HG03558 (cell line): ENCODE data around the gene KIF16B.
"Not testable (repeated sequence)": the region's sequence is repeated elsewhere in the genome, so short reads cannot be mapped to it uniquely, and the experiment has no call there.

Source experiments
- ATAC-seq: cut with Tn5 transposase; IDR thresholded peaks from one replicate; pipeline ENCODE4 v1.9.1; 2021; ENCODE audit warnings: moderate number of reproducible peaks; ENCODE audit not compliant: unreplicated experiment; ENCODE audit errors: extremely low read depth

KIF16B gene

DNA sequence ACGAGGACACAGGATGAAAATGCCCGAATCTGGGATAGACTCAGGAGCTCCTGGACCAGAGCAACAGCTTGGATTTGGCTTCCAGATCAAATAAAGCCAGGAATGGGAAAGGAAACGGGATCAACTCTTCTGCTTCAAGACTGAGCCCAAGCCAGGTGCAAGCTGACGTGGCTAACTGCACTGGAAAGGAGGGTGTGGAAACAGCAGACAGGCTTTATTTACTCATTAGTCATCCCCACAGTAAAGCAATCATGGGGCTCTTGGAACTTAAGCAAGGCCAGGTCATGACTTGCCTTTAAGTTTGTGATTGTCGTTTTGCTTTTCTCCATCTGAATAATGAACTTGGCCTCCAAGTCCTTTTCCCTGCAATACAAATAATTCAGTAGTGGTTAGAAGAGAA is 45.2 kb downstream of the KIF16B start:
- no peak for ATAC-seq

DNA sequence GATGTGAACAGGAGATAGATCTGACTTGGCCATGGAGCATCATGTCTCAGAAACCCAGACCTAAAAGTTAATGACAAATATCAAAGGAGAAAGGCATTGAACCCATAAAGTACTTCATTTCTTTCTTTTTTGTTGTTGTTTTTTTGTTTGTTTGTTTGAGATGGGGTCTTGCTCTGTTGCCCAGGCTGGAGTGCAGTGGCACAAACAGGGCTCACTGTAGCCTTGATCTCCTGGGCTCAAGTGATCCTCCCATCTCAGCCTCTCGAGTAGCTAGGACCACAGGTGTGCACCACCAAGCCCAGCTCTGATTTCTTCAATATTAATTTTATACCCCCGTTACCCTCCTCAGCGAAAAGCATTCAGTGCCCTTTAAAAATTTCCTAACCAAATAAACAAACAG is 45.8 kb downstream of the KIF16B start:
- no peak for ATAC-seq

DNA sequence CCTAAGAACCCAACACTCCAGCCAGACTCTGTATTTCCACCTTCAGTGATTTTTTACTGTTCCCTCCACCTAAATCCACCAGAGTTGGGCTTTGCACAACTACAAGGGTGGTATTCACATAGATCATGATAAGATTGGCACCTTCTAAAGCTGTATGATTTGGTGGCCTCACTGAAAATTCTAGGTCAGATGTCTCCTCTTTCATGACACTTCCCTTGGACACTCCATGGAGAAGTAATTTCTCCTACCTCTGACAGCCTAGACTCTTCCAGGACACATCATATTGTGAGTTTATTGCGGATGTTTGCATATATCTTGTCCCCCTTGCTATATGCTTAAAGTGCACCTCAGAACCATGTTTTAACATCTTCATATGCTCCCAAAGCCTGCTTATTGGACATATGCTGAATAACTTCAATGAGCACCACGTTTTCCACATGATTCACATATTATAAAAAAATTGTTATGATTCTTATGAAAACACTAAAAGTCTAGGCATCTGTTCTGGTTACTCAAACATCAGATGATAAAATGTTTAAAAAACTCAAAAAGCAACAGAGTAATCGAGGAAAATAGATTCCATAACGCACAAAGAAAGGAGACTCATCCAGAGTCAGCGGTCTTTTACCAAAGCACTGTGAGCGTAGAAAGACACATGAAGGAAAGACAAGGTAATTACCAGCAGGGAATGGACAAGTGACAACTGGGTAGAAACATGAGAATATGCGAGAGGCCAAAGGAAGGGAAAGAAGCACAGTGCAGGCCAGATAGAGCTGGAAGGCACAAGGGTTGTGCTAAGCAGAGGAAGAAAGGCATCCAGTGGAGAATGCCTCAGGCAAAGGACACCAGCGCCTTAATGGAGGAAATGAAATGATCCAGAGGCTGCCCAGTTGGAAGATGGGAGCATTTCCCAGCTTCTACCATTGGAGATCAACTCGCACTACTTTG is 46.5 kb downstream of the KIF16B start:
- no peak for ATAC-seq

DNA sequence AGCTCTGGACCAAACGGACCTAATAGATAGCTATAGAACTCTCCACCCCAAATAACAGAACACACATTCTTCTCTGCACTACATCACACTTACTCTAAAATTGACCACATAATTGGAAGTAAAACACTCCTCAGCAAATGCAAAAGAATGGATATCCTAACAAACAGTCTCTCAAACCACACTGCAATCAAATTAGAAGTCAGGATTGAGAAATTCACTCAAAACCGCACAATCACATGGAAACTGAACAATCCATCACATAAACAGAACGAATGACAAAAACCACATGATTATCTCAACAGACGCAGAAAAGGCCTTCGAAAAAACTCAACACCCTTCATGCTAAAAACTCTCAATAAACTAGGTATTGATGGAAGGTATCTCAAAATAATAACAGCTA is 50.6 kb downstream of the KIF16B start:
- ATAC-seq, result not testable (repeated sequence)

DNA sequence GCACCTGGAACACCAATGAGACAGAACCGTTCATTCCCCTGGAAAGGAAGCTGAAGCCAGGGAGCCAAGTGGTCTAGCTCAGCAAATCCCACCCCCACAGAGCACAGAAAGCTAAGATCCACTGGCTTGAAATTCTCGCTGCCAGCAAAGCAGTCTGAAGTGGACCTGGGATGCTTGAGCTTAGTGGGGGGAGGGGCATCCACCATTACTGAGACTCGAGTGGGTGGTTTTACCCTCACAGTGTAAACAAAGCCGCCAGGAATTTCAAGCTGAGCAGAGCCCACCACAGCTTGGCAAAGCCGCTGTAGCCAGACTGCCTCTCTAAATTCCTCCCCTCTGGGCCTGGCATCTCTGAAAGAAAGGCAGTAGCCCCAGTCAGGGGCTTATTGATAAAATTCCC is 53.1 kb downstream of the KIF16B start:
- ATAC-seq, result no peak

DNA sequence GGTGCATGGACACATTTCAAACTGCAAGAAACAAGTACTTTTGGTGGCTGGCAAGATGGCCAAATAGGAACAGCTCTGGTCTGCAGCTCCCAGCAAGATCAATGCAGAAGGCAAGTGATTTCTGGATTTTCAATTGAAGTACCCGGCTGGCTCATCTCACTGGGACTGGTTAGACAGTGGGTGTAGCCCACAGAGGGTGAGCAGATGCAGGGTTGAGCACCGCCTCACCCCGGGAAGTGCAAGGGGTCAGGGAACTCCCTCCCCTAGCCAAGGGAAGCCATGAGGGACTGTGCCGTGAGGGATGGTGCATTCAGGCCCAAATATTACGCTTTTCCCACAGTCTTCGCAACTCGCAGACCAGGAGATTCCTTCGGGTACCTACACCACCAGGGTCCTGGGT is 53.6 kb downstream of the KIF16B start:
- not testable (repeated sequence) for ATAC-seq

DNA sequence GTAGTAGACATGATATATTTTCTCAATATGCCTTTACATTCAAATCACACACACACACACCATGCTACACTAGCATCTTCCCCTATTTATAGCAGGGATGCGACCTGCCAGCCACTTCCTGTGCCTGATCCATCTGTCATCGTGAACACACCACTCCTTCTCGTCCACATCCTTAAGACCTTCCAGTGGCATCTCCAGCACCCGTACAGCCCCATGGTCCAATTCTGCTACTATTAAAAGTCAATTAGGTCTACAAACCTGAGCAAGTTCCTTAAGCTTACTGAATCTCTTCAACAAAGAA is 54.5 kb downstream of the KIF16B start:
- ATAC-seq, result no peak

DNA sequence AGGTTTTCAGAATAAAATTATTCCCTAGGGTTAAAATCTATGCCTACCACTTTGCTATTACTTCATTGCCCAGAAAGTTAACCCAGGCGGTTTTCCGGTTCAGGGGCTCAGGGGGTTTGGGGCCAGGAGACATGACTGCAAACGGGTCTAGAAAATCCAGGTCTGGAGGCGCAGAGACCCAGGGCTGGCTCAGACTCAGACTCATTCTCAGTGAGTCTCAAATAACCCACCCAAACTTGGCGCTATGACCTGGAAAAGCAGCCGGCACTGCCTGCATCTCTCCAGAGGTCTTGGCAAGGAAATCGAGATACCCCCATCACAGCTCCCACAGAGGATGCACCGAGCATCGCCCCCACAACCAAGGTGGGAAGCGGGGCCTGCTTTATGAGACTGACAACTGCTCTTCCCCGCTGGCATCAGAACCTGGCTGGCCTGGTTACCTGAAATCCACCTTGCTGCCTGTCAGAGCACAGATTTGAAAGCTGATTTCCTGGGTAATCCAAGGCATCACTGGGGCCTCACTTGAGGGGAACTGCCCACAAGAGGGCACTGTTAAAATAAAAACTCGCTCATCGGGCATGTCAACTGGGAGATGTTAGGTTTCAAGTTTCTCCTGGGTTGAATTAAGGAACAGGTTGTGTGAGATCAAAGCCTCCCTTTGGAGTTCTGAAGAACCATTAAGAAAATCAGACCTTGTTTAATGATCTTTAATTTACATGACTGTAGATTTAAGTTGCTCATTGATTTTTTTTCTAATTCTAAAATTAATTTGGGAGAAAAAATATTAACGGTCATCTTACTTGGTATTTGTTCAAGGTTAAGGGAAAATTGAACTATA is 55.1 kb downstream of the KIF16B start:
- no peak for ATAC-seq

DNA sequence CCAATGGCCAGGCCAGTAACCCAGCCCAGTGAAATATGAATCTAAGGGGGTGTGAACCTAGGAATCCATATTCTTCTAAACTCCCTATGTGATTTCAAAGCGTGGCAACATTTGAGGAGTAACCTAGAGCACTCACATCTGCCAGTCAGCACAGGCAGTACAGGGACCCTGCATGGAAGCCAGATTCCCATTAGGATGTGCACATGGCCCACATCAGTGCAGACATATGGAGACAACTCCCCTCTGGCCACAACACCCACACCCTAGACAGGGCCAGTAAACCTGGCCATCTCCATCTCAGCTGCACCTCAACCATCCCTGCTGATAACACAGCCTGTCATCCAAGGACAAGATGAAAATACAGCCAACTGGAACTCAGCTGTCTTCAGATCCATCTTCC is 56.5 kb downstream of the KIF16B start:
- no peak for ATAC-seq

DNA sequence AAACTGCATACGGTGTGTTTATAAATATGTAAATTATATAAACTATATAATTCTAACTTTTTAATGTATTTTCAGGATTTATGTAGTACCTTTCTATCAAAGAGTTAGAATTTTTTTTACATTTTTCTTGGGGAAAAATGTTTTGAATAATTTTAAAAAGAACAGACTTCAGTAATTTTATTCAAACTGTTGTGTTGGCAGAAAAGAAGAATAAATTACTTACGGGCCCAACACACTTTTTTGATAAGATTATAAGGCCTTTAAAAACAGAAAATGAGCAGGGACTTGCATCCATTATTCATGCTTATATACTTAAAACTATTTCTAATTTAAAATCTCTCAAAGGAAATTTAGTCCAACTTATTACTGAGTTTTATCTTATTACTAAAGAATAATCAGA is 58.2 kb downstream of the KIF16B start:
- ATAC-seq, result no peak

DNA sequence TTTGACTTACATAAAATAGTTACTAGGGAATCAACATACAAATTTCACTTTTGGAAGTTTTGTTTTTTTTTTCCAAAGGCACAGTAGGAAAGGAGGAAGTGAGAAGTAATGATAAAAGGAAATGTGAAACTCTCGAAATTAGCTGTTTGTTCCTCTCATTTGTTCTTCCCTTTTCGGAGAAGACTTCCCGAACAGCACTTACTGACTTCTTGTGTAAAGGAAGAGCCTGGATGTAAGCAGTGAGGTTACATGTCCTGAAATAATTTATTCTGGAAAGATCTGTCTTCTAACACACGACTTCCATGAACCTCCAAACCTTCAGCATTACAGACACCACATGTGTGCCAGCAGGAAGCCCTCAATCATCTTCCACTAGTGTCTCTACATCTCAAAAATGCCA is 59.1 kb downstream of the KIF16B start:
- no peak for ATAC-seq

DNA sequence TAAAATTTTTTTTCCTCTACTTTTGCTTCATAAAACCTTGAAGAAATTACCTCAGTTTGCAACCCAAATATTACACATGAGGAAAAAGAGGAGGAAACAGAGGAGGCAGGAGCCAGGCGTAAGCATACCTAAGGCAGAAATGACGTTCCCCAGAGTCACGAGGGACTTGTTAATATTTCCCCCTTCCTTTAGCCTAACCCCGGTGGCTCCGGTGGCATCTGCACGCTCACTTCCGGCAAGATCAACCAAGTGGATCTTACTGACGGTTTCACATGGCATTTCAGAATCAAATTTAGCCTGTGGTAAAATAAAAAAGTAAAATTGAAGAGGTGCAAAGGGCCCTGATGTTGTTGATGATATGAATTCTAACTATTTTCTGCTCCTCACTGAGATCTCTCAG is 67.4 kb downstream of the KIF16B start:
- no peak for ATAC-seq

DNA sequence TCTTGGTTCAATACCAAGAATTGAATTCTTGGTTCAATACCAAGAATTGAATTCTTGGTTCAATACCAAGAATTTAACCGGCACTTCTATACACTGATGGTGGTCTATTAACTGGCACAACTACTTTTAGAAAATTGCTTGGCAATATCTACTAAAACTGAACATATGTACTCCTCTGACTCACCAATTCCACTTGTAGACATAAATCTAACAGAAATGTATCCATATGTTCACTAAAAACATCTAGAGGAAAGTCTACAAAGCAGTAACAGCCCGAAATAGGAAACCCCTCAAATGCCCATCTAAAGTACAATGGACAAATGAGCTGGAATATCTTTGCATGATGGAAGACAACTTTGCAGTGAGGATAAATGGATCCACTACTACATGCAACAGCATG is 71.9 kb downstream of the KIF16B start:
- ATAC-seq, result no peak

DNA sequence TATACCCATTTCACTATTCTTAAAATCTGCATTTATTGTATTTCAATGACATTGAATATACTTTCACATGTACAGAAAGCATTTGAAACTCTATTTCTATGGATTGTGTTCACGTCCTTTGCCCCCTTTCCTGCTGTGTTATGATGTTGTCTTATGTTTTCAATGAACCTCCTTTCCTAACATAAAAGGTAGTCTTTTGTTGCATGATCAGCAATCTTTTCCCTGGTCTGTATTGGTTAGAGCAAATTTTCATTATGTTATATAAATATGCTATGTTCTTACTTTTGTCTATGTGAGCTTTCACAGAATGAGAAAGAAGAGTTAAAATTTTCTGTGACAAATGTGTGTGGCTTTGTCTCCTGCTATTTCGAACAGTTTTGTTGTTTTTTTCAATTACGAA is 73.1 kb downstream of the KIF16B start:
- no peak for ATAC-seq

DNA sequence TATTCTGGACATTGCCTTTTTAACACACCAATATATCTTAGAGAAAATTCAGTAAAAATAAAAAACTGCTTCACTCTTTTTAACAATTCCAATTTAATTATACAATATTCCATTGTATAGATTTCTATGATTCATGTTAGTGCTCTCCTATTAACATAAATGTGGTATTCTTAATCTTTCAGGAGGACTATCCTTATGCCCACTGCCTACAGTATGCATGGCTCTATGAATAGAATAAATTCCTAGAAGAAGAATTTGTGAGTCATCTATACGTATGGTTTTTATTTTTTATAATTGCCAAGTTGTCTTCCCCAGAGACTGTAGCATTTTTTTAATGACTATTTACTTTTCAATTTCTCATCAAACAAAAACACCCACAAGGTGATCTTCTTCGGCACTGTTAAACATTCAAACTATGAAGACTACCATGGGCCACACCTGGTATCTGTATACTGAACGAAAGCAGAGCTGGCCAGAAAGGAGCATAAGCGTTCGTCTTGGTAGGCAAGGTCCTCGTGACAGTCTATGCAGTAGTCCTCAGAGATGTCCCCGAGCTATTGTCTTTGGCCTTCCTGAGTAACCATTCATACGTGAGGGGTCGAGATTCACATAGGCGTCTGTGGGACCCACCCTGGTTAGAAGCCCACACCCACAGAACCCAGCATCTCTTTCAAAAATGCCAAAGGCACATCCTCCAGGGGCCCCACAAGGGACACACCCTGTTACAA is 74.6 kb downstream of the KIF16B start:
- ATAC-seq, result no peak

DNA sequence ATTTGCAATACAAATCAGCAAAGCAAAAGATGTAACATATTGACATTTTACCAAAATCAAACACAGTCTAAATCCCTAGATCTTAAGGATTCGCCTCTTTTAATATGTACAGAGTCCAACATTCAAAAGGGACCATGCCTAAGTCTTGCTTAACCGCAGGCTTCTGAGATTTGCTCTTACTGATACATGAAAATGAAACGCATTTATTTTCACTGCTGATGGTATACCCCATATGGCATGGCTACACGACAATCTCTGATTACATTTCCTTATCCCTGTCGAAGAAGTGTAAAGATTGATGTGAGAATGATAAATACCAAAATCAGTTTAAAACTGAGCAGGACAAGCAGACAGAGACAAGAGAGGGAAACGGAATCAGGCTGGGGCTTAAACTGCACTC is 75.4 kb downstream of the KIF16B start:
- ATAC-seq, result no peak

DNA sequence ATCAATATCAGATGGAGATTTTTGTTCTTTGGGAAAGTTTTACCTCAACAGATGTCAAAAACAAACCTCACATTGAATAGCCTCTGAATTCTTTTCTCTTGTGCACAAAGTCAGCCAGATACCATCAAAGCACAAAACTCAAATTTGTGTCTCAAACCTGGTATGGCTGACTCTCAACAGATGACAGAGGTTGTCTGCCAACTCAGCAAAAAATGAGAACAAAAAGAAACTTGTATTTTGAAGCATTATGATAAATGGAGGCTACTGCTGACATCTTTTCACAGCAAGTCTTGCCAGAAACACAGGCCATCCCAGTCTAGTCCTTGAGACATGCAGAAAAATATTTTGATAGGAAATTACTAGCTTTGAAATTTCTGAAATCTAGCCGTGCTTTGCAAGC is 79.8 kb downstream of the KIF16B start:
- ATAC-seq, result no peak

DNA sequence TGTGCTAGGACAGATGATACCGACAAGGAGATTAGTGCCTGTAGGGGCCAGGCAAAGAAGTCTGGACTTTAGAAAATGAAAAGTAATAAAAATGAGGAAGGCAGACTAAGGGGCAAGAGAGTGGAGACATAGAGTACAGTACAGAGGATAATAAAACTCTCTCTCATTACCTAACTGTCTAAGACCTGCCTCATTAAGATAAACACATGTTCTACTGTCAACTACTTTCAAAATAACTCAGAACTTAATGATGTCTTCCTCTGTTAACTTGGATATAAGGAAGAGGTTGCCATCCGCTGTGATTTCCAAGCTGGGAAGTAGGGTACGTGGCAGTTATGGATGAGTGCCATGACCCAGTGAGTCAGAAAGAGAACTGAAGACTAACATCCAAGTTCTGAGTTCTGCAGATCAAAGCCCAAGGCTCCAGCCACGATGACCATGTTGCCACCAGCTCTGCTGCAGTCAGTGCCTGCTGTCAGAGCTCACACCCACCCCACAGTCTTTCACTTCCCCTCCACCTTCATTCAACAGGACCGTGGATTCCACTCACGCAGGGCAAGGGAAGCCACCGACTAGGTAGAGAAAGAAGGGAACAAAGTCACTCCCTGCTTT is 81.8 kb downstream of the KIF16B start:
- ATAC-seq, result no peak

DNA sequence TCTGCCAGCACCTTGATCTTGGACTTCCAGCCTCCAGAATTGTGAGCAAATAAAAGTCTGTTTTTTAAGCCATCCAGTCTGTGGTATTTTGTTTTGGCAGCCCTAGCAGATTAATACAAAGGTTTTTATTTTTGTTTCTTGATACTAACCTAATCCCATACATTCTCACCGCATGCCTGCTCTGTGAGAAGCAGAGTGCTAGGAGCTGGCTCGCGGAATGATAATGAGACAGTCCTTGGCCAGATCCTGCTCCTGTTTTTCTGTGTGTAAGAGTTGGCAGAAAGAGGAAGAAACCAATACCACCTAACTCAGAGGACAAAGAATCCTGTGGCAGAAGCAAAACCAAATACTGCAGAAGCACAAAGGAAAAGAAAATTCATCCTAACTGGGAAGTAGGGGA is 82.6 kb downstream of the KIF16B start:
- ATAC-seq, result no peak

DNA sequence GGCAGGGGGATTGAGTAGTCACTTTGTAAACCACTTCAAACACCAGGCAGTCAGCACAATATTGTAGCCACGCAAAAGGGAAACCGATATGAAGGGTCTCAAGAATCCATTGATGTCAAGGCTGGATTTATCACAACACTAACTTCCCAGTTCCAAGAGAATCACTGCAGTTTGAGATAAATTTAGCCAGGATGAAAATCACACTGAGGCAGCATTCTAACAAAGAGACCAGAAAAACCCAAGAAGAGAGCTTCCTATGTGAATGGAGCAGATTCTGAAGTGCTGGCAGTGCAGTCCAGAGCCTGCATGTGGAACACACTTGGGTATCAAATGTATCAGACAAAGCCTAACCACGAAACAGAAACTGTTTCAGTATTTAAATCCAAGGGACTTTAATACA is 84.6 kb downstream of the KIF16B start:
- ATAC-seq, result no peak

DNA sequence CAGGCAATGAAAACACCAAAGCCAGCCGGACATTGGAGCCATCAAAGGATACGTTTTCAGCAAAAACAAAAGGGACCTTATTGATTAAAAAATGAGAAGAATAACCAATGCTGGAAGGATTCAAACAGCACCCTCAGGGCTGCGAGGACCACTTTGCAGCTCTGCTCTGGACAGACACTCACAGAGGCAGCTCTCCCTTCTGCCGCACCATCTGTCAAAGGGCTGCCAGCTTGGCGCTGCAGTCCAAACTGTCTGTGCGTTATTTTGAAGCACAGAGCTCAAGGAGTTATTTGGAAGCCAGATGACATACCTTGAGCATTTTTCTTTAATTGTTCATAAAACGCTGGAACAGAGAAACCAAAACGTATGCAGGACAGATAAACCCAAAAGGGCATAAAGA is 85.2 kb downstream of the KIF16B start:
- no peak for ATAC-seq
